SKM-1 (cell line): ENCODE data around the gene AGRN.
"Not testable (repeated sequence)": the region's sequence is repeated elsewhere in the genome, so short reads cannot be mapped to it uniquely, and the experiment has no call there.

Experiments
- DNase-seq: peaks from one replicate; lab custom pipeline; 2025; ENCODE audit not compliant: unreplicated experiment; lab: John Stamatoyannopoulos, UW

The AGRN gene

GRCh38 chr1:1051127-1051810 is 31.3 kb downstream of the AGRN start:
- DNase-seq = no peak

- DNase-seq = no peak
Observed at GRCh38 chr1:1052003-1052840, 32.3 kb downstream of the AGRN start.

- DNase-seq = no peak
Observed at GRCh38 chr1:1053022-1053421, 33.1 kb downstream of the AGRN start.

GRCh38 chr1:1053682-1054081 is 33.8 kb downstream of the AGRN start:
- DNase-seq = no peak

- DNase-seq = no peak
Observed at GRCh38 chr1:1054099-1054700, 34.3 kb downstream of the AGRN start.

- DNase-seq = no peak
Observed at GRCh38 chr1:1054971-1055370, 35.1 kb downstream of the AGRN start.

- DNase-seq = no peak
Observed at GRCh38 chr1:1055841-1056736, 36.2 kb downstream of the AGRN start.

- DNase-seq = not testable (repeated sequence)
Observed at GRCh38 chr1:1057769-1058087, 37.8 kb downstream of the AGRN start.

- DNase-seq = no peak
Observed at GRCh38 chr1:1058088-1058905, 38.4 kb downstream of the AGRN start.

- DNase-seq = no peak
Observed at GRCh38 chr1:1058921-1059493, 39.1 kb downstream of the AGRN start.

- DNase-seq = peak; percentile 64
Observed at GRCh38 chr1:1059494-1060280, 39.8 kb downstream of the AGRN start.

GRCh38 chr1:1060281-1061000 is 40.5 kb downstream of the AGRN start:
- DNase-seq = no peak

- no peak for DNase-seq
Observed at GRCh38 chr1:1061682-1062345, 41.9 kb downstream of the AGRN start.

GRCh38 chr1:1062348-1063163 is 42.6 kb downstream of the AGRN start:
- DNase-seq = no peak

- DNase-seq = no peak
Observed at GRCh38 chr1:1063261-1063944, 43.5 kb downstream of the AGRN start.

GRCh38 chr1:1063945-1064831 is 44.3 kb downstream of the AGRN start:
- DNase-seq = peak; percentile 12
